Activated CD4-positive, alpha-beta T cell treated with anti-CD3 and anti-CD28 coated beads, Interleukin-2, Interleukin-4, amounts not matched to agents 100 ng/mL and 50 ng/mL, durations not matched to agents 16 hours and 8 hours (primary cell): ENCODE data around the gene SMAGP.
"Not testable (repeated sequence)": the region's sequence is repeated elsewhere in the genome, so short reads cannot be mapped to it uniquely, and the experiment has no call there.

Experiments used
- DNase-seq: peaks from one replicate; pipeline ENCODE4 v3.0.0-alpha.2; 2020; ENCODE audit warnings: low spot score

The SMAGP gene

DNA sequence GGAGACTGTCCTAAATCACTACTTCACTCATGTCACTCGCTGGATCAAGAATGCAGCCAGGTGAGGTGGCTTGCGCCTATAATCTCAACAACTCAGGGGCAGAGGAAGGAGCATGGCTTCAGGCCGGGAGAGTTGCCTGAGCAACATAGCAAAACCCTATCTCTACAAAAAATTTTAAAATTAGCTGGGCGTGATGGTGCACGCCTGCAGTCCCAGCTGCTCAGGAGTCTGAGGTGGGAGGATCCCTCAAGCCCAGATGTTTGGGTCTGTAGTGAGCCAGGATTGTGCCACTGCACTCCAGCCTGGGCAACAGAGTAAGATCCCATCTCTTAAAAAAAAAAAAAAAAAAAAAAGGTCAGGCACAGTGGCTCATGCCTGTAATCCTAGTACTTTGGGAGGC, 5.9 kb downstream of the SMAGP start:
- no peak for DNase-seq

DNA sequence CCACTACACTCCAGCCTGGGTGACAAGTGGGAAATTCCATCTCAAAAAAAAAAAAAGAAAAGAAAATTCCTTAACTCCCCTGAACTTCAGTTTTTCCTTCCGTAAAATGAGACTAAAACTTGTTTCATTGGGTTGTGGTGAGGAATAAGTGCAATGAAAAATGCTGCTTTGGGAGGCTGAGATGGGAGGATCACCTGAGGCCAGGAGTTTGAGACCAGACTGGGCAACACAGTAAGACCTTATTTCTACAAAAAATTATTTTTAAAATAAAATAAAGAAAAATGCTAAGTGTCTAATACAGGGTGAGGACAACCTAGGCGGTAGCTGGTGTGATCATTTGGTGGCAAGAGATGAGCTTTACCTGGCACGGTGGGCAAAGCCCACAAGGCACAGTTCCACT, 6.9 kb downstream of the SMAGP start:
- no peak for DNase-seq

DNA sequence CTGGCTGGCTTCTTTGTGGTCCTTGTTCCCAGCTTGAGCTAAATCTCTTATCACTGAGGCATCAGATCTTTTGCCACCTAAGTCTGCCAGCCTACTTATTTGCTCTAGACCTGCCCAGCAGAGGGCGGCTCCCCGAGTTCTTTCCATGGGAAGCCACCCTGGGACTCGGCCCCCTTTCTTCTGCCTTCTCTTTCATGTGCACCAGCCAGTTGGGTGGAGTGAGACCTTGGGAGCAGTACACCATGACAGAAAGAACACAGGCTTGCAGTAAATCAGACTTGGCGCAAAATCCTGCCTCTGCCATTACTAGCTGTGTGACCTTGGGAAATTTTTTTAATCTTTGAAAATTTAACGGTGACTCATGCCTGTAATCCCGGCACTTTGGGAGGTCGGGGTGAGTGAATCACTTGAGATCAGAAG, 7.4 kb downstream of the SMAGP start:
- DNase-seq, result no peak

DNA sequence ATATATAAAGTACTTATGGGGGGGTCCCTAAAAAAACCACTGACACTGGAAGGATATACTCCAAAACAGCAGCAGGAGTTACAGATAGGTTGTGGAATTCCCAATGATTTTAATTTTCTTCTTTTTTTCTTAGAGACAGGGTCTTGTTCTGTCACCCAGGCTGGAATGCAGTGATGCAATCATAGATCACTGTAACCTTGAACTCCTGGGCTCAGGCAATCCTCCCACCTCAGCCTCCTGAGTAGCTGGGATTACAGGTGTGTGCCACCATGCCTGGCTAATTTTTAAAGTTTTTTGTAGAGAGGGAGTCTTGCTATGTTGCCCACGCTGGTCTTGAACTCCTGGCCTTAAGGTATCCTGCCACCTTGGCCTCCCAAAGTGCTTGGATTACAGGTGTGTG, 10.6 kb downstream of the SMAGP start:
- not testable (repeated sequence) for DNase-seq

DNA sequence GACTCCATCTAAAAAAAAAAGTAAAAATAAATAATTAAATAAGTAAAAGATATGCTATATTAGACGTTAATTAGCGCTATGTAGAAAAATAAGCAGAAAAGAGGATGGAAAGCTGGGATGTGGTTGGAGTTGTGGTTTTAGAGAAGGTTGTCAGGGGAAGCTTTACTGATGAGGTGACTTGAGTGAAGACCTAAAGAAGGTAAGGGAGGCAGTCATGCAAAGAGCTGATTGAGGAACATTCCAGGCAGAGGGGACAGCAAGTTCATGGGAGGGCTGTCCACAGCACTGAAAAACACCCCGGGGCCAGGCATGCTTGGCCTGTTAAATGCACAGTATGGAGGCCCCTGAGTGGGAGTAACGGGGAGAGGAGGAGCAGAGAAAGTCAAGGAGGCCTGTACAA, 15.7 kb downstream of the SMAGP start:
- DNase-seq, result no peak

DNA sequence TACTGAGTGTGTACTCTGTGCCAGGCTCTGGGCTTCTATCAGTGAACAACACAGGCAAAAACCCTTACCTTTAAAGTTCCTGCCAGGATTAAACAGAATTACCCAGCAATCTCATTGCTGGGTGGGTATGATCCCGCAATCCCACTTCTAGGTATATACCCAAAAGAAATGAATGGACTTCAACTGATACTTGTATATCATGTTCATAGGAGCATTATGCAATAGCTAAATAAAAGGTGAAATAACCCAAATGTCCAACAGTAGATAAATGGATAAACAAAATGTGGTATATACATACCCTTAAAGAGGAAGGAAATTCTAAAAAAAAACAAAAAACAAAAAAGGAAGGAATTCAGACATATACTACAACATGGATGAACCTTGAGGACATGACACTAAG, 16.9 kb downstream of the SMAGP start:
- no peak for DNase-seq

DNA sequence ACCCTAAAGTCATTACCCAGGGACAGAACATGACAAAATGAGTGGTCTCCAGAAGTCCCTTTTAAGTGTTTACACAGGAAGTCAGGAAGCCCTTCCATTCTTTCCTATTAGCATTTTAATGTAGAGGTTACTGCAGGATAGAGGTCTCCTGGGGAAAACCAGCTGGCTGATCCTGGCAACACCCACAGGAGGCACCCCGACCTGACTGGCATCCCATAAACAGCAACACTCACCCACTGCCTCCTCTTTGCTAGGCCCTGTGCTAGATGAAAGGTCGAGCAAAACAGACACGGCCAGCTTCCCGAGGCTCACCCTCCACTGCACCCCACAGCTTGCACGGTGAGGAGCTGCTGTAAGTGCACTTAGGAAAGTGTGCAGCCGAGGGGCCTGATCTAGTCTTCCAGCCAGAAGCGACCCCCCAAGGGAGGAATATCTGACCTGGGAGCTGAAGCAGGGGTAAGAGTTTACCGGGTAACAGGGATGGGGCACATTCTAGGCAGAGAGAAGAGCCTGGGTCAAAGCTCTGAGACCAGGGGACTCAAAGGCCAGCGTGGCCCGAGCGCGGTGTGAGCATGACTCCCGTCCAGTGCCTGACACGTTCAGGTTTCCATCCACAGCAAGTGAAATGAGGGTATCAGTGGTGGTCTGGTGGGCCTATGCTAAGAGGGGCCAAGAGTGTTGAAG, 22.6 kb downstream of the SMAGP start:
- no peak for DNase-seq

DNA sequence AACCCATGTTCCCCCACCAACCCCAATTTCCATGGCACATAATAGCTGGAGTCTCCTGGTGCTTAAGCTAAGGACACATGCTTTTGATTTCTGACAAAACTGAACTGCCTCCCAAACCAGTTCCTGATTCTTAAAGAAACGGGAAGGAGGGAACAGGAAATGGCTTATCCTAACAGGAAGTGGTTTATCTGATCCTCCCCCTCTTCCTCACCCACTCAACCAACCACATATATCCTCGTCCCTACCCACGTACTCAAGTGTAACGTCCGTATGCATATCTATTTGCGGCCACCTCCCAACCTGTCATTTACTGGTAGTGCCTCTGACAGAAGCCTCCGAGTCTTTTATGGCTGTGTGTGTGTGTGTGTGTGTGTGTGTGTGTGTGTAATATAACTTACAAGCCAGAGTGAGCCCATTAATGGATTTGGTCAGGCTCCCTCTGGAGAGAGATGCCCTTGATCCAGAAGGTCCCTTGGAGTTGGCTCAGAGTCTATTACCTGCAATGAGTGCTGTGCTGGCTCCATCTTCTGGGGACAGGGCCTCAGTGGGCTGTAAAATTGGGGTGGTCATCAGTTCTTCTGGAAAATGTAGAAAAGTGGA, 23.9 kb downstream of the SMAGP start:
- DNase-seq, result peak; percentile 44

DNA sequence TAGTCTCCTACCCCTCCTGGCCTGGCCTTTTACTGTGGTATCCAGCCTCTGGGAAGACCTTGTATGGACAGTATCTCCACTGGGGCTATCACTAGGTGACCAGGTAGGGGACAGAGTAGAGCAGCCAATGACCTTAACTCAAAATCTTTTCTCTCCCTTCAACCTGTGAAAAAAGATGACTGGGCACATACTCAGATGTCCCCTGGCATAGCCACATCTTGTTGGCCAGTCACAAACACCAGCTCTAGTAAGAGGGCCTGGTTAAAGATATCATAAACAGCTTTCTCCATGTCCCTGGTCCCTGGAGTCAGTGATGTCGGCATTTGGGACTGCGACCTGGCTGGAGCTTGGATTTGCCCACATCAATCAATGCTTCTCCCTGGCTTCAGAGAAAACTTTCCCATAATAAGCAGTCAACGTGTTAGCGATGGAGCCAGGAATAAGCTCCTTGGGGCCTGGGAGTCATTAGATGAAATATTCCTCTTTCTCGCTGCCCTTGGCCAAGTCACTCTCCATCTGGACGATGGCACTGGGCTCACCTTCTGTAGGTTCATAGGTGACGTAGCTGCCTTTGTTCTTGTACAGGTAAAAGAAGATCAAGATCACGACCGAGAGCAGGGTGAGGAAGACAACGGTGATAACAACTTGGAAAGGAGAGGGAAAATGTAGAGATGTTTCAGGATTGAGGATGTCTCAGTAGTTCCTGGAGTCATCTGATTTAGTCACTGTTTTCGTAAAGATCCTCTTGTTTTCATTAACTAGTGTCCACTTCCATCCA, 24.6 kb downstream of the SMAGP start:
- DNase-seq, result no peak

DNA sequence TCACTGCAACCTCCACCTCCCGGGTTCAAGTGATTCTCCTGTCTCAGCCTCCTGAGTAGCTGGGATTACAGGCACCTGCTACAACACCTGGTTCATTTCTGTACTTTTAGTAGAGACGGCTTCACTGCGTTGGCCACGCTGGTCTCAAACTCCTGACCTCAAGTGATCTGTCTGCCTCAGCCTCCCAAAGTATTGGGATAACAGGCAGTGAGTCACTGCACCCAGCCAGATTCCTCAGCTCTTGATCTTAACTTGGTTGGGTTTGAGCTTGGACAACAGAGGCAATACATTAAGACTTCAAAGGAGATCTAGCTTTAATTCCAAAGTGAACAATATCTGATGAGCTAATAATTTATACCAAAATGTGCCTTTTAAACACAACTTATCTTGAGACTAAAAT, 25.9 kb downstream of the SMAGP start:
- no peak for DNase-seq

DNA sequence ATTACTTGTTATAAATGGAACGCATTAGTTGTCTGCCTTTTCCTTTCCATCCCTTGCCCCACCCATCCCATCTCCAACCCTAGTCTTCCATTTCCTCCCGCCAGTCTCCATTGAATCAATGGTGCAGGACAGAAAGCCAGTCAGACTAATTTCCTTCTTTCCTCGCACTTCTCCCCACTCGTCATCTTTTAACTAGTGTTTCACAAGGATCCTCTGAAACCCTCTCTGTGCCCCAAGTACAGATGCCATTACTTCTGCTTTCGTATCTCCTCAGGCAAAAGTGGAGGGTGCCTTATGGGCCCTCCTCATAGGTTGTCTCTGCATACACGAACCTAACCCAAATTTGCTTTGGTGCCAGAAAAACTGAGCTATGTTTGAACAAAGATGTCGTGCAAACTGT, 27.3 kb downstream of the SMAGP start:
- no peak for DNase-seq

DNA sequence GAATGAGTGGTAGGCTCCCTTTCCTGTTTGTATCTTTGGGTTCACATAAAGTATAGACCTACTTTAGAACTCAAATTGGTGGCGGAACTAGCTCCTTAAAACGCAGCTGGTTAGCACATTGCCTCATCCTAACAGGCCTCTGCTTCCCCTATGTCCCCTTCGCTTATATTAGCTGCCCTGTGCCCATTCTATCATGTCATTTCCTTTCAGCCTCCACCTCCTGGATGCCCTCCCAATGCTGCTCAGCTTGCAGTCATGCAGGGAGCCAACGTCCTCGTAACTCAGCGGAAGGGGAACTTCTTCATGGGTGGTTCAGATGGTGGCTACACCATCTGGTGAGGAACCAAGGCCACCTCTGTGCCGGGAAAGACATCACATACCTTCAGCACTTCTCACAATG, 28.1 kb downstream of the SMAGP start:
- no peak for DNase-seq

DNA sequence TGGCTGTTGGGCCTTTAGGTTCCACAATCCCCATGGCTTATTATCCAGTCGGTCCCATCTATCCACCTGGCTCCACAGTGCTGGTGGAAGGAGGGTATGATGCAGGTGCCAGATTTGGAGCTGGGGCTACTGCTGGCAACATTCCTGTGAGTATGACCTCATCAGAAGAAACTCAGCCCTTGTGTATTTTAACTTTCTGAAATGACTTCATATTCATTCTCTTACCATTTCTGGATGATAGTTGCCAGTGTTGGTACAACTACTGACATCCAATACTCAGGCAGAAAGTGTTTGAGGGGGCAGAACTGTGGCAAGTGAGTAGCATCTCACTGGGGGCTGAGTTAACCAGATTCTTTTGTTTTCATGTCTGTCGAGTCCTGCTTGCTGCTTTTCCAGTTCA, 29.2 kb downstream of the SMAGP start:
- DNase-seq, result no peak

DNA sequence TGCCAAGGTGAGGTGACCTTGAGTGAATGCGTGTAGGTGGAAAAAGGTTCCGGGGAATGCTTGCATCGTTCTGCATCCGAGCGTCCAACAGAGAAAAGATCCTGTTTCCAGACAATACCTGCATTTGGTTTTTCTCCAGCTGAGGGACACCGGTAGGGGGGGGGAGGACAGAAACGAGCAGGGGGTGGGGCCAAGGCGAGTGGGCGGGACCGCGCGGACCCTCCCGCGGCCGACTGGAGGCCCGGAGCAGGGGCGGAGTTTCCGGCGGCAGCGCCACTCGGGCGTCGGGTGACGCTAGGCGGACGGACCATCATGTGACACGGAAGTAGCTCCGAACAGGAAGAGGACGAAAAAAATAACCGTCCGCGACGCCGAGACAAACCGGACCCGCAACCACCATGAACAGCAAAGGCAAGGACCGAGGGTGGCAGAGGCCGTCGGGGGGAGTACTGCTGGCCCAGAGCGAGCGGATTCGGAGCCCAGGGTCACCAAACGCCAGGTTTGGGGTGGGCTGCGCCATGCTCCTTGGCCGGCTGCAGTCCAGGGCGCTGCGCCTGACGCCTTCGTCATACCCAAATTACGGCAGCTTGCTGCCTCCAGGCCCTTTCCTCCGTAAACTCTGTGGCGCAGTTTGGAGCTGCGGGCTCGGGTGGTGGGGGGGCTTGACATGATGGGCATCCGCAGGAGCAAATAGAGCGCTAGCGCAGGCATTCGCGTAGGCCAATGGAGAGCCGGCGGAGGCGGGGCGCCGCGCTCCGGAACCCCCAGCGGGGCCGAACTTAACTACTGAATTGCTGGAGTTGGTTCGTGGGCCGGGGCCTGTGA, 31.5 kb downstream of the SMAGP start, which contains the start of gene DAZAP2:
Gene DAZAP2 (plus strand): TSS at position 317 of the 825 bp plus-strand sequence. CDS start 82 bp downstream, at position 399.
- DNase-seq, result peak; percentile 96

DNA sequence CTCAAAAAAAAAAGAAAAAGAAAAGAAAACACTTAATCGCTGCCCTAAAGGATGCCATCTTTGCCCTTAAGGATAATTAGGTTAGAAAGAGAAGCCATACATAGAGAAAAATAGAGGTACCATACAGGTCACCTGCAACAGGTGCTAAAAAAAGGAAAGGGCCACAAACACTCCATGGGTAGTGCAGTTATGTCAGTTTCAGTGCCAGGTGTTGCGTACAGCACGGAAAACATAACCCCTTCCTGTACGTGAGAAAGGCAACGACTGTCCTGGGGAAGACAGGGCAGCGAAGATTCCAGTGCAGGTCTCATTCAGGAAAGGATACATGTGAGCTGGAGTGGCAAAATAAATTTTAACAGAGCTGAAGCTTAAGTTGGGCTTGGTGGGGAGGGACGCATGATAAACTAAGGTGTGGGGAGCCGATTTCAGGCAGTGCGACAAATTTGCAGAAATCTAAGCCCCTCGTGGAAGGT, 32.1 kb downstream of the SMAGP start:
- DNase-seq, result no peak

DNA sequence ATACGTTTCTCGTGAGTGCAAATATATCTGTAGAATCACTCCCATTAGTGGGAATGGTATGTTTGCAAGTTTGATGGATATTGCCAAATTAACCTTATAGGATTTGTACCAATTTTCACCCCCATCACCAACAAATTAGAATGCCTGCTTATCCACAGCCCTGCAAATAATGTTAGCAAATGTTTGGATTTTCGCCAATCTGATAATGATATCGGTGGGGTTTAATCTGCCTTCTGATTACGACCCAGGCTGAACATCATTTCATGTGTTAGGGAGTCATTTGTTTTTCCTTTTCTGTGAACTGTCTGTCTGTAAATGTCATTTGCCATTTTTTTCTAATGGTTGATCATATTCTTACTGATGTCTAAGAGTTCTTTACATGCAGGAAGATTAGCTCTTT, 35.7 kb downstream of the SMAGP start:
- DNase-seq, result no peak

DNA sequence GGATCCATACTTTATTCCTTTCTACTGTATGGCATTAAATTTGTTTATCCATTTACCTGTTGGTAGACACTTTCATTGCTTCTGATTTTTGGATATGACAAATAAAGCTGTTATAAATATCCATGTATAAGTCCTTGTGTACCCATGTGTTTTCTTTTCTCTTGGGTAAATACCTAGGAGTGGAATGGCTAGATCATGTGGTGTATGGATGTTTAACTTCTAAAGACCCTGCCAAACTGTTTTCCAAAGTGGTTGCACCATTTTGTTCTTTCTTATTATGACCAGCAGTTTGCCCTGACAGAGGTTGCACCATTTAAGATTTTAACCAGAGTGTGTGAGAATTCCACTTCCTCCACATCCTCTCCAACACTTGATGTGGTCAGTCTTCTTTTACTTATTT, 37.6 kb downstream of the SMAGP start:
- no peak for DNase-seq

DNA sequence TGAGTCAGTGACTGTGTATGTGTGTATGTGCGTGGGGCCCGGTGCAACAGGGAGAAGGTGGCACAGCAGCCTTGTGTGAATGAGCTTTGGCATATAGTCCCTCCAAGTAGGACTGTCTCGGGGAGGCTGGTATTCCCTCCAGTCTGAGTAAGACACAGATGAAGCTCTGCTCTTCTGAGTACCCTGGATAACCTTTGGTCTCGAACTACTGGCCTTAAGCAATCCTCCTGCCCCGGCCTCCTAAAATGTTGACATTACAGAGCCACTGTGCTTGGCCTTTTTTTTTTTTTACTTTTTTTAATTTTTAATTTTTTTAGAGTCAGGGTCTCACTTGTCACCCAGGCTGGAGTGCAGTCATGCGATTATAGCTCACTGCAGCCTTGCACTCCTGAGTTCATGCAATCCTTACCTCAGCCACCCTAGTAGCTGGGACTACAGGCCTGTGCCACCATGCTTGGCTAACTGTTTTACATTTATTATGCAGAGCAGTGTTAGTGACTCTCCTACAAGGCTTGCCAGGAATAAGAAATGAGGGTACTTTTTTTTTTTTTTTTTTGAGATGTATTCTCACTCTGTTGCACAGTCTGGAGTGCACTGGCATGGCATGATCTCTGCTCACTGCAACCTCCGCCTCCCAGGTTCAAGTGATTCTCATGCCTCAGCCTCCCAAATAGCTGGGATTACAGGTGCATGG, 41.0 kb downstream of the SMAGP start:
- DNase-seq, result no peak

DNA sequence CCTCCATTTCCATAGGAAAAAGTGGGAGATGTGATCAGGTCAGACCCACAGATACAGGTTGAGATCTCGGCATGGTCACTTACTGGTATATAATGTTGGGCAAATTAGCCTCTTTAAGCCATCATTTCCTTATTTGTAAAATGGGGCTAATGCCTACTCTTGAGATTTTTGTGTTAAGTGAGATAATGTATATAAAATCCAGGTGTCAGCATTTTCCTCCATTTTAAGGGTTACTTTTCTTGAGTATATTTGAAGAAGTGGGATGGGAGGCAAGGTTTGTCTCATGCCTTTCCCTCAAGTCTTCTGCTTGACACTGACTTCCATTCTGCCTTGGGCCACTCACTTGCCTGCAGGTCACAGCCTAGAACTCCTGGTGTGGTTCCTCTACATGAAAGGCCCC, 42.3 kb downstream of the SMAGP start:
- no peak for DNase-seq

DNA sequence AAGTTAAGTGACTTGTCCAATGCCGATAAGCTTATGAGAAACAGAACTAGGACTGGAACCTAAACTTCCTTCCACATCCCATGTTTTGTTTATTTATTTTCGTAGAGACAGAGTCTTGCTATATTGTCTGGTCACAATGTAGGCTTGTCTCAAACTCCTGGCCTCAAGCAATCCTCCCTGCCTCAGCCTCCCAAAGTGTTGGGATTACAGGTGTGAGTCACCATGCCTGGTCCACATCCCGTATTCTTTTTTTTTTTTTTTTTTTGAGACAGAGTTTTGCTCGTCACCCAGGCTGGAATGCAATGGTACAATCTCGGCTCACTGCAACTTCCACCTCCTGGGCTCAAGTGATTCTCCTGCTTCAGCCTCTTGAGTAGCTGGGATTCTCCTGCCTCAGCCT, 43.1 kb downstream of the SMAGP start:
- DNase-seq, result not testable (repeated sequence)

DNA sequence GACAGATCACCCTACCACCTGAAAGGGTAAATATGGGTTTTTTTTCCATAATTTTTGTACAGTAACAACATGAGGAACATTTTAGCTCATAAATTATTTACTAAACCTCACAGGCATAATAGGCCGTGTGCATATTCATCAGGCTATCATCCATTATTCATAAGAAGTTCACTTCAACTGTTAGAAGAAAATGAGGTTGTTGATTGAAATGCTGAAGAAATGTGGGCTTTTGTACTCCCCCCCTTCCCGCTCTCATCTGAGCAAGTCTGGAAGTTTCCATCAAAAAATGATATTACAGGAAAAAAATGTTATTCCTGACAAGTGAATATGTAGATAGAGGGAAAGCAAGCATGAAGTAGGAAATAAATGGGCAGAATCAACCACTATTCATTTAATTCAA, 44.4 kb downstream of the SMAGP start:
- no peak for DNase-seq

DNA sequence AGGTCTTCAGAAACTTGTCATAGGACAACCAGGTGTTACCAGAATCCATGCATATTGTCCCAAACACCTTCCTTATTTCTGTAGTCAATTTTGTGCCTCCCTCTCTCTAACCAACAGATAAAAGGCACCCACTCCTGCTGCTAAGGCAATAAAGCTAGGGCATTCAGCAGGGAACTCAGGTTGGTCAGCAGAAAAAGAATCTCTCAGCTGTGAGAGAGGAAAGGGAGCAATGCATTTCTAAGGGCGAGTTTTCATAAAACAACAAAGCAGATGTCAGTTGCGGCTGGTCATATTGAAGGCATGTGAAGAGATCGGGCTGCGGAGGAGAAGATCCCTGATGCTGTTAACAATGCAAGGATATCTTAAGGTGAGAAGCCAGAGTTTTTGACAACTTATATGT, 45.0 kb downstream of the SMAGP start:
- DNase-seq, result no peak
